Activated gamma-delta T cell treated with anti-CD3 and anti-CD28 coated beads, Interleukin-2, amount 50 U/mL, for 16 hours (primary cell): ENCODE data around the gene ZNF273.

Experiments used
- DNase-seq: peaks from one replicate; pipeline ENCODE4 v3.0.0-alpha.2; 2020; ENCODE audit warnings: low read depth

Gene ZNF273

GRCh38 chr7:64876792-64877713 is 26.0 kb upstream of the ZNF273 start:
- peak; percentile 38 for DNase-seq

GRCh38 chr7:64877714-64878610 is 25.1 kb upstream of the ZNF273 start:
- DNase-seq, result no peak

GRCh38 chr7:64878684-64879083 is 24.4 kb upstream of the ZNF273 start:
- no peak for DNase-seq

GRCh38 chr7:64879086-64879730 is 23.9 kb upstream of the ZNF273 start:
- no peak for DNase-seq

- DNase-seq, result no peak
Observed at GRCh38 chr7:64879800-64880199, 23.3 kb upstream of the ZNF273 start.

- no peak for DNase-seq
Observed at GRCh38 chr7:64880322-64881297, 22.5 kb upstream of the ZNF273 start.

GRCh38 chr7:64881461-64882287 is 21.4 kb upstream of the ZNF273 start:
- DNase-seq, result no peak

GRCh38 chr7:64882341-64883112 is 20.5 kb upstream of the ZNF273 start:
- DNase-seq, result no peak

GRCh38 chr7:64883113-64883905 is 19.8 kb upstream of the ZNF273 start:
- no peak for DNase-seq

- no peak for DNase-seq
Observed at GRCh38 chr7:64884085-64884912, 18.8 kb upstream of the ZNF273 start.

- no peak for DNase-seq
Observed at GRCh38 chr7:64884913-64885370, 18.1 kb upstream of the ZNF273 start.

- no peak for DNase-seq
Observed at GRCh38 chr7:64885520-64886240, 17.4 kb upstream of the ZNF273 start.

GRCh38 chr7:64886956-64887545 is 16.0 kb upstream of the ZNF273 start:
- DNase-seq, result no peak

- peak; percentile 14 for DNase-seq
Observed at GRCh38 chr7:64887756-64888508, 15.1 kb upstream of the ZNF273 start.

GRCh38 chr7:64888561-64888900 is 14.5 kb upstream of the ZNF273 start:
- no peak for DNase-seq
